Cardiac fibroblast (primary cell): ENCODE measurements around the gene IP6K3.
A peak's percentile ranks its signal among the peaks of the same experiment; 100 is the strongest.

Source experiments
- DNase-seq, 2 donors: peaks; one replicate each; pipeline versions ENCODE4 v3.0.0 to v3.0.0-alpha.2; 2010; ENCODE audit warnings: low read depth in 2 of 2
- H3K4me3 ChIP-seq, 2 donors: replicated peaks in 1 of 2; 1 replicate in 1 of 2; 2 replicates in 1 of 2; pipeline ENCODE4 v1.5.1; 2011; ENCODE audit warnings: low read depth in 2 of 2, low read length in 2 of 2, mild to moderate bottlenecking in 2 of 2, moderate library complexity in 1 of 2
- TF ChIP-seq, protein P1 (sequence below): IDR thresholded peaks from one replicate; pipeline ENCODE4 v1.5.1; 2011; ENCODE audit warnings: low read depth, mild to moderate bottlenecking, low read length, inconsistent platforms

The IP6K3 gene

DNA sequence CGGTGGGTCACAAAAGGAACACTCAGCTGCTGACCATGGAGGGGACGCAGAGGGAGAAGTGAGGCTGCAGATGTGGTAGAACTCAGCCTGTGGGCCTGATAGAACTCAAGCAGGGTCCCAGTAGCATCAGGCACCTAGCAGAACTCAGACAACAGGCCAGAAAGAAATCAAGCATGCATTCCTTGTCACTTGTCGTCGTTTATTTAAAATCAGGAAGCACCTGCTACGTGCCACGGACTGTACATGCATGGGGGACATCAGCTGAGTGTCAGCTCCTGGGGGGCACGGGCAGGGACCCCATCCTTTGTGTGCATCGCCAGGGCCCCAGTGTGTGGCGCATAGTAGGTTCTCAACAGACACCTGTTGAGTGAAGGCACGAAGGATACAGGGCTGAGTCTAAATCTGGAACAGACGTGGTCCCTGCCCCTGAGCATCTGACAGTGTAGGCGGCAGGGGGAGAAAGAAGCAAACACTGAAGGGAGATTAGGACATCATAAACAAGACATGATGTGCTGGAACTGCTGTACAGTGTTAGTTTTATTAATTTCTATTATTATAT is 67.7 kb downstream of the IP6K3 start:
- DNase-seq, result no peak
- TF ChIP-seq, protein P1, sequence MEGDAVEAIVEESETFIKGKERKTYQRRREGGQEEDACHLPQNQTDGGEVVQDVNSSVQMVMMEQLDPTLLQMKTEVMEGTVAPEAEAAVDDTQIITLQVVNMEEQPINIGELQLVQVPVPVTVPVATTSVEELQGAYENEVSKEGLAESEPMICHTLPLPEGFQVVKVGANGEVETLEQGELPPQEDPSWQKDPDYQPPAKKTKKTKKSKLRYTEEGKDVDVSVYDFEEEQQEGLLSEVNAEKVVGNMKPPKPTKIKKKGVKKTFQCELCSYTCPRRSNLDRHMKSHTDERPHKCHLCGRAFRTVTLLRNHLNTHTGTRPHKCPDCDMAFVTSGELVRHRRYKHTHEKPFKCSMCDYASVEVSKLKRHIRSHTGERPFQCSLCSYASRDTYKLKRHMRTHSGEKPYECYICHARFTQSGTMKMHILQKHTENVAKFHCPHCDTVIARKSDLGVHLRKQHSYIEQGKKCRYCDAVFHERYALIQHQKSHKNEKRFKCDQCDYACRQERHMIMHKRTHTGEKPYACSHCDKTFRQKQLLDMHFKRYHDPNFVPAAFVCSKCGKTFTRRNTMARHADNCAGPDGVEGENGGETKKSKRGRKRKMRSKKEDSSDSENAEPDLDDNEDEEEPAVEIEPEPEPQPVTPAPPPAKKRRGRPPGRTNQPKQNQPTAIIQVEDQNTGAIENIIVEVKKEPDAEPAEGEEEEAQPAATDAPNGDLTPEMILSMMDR, result no peak
- no peak overlapping the region for H3K4me3 ChIP-seq

GRCh38 chr6:33678233-33678931 is 68.3 kb downstream of the IP6K3 start:
- no peak overlapping the region for H3K4me3 ChIP-seq
- TF ChIP-seq, protein P1, result no peak
- DNase-seq, result no peak

GRCh38 chr6:33677689-33678088 is 69.0 kb downstream of the IP6K3 start:
- TF ChIP-seq, protein P1, result no peak
- no peak overlapping the region for H3K4me3 ChIP-seq
- no peak for DNase-seq

DNA sequence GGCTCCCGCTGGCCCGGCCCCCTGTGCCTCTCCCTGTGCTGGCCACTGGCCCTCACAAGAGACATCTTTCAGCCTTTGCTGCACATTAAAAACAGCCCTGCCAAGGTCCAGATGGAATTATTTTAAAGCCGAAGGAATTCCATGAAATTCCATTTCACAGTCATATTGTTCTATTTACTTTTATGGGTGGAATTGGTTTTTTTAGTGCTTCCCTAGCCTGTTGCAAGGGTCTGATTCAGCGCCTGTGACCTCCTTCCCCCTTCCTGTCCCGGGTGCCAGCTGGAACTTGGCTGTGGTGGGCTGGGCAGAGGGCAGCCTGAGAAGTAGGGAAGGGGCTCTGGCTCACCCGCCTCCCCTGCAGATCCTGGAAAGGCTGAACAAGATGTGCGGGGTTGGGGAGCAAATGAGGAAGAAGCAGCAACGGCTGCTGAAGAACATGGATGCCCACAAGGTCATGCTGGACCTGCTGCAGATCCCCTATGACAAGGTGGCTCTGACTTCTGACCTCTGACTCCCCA is 69.5 kb downstream of the IP6K3 start:
- peak in 1 of 2 donors; percentile 29 for DNase-seq
- H3K4me3 ChIP-seq, result no peak overlapping the region
- TF ChIP-seq, protein P1, result no peak

- no peak for DNase-seq
- H3K4me3 ChIP-seq, result no peak overlapping the region
- TF ChIP-seq, protein P1, result no peak
Measured at GRCh38 chr6:33676416-33677142, 70.1 kb downstream of the IP6K3 start.

DNA sequence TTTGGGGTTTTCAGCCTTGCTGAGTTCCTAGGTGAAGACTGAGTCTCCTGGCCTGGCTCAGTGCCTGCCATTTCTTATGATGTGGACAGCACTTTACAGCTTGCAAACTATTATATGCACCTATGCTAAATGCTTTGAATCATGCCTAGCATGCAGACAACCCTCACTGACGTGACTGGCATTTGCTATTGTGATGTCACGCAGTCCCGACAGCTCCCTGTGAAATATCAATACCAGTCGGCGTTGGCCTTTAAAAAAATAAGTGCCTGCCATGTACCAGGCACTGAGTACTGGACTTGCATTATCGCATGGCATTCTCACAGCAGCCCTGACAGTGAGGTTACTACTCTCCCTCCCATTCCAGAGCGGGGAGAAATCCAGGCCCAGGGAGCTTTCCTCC is 70.7 kb downstream of the IP6K3 start:
- no peak for DNase-seq
- H3K4me3 ChIP-seq, result no peak overlapping the region
- TF ChIP-seq, protein P1, result no peak
